ENCODE data around the gene BCAR1. TPM values are rescaled to one million over a fixed set of nuclear protein-coding genes. Genes with fewer than 3 reads are reported as not detected.
"Not testable (repeated sequence)": the region's sequence is repeated elsewhere in the genome, so short reads cannot be mapped to it uniquely, and the experiment has no call there.

The BCAR1 gene
- total and polyA plus RNA-seq, 9 donors, result 2.4 to 90.2 (median 46.6) TPM

GRCh38 chr16:75218256-75219076 is 33.0 kb downstream of the BCAR1 start, which contains the start of gene CTRB1:
CTRB1 (plus strand) TSS chr16:75218988; CDS start chr16:75219008, 20 bp downstream.
- H3K27me3 ChIP-seq, result no peaks in the 10 kb centered on the region
- TF ChIP-seq CTCF (IDR thresholded peaks at IDR 0.05) (no peak), EP300 (IDR thresholded peaks at IDR 0.05) (no peak), POLR2A (IDR thresholded peaks at IDR 0.05) (no peak)
- H3K9me3 ChIP-seq, result no peaks in the 10 kb centered on the region
- WGBS, 3 donors, result 88 to 91% (median 90%) methylated on average over 16 to 19 of the region's 19 CpGs
- H3K27ac ChIP-seq, result no peak within 1 kb of the TSS
- intact Hi-C loops (cut with DNase I), result no loop called here
- H3K4me3 ChIP-seq, result no peak within 1 kb of the TSS
- H3K4me1 ChIP-seq (ENCODE audit: insufficient read depth), result no peaks in the 10 kb centered on the region
- no peak for DNase-seq
- no peaks in the 10 kb centered on the region for H3K36me3 ChIP-seq

- TF ChIP-seq EP300 (IDR thresholded peaks at IDR 0.05), result no peak
- no peak for TF ChIP-seq CTCF (IDR thresholded peaks at IDR 0.05)
- no peak for TF ChIP-seq POLR2A (IDR thresholded peaks at IDR 0.05)
- 82 to 86% (median 83%) methylated on average over 11 of the region's 11 CpGs for WGBS, 3 donors
- no peaks in the 10 kb centered on the region for H3K4me1 ChIP-seq (ENCODE audit: insufficient read depth)
- no peaks in the 10 kb centered on the region for H3K36me3 ChIP-seq
- H3K4me3 ChIP-seq, result no peak overlapping the region
- intact Hi-C loops (cut with DNase I), result no loop called here
- H3K27me3 ChIP-seq, result no peaks in the 10 kb centered on the region
- no peak for DNase-seq
- no peaks in the 10 kb centered on the region for H3K9me3 ChIP-seq
- no peak overlapping the region for H3K27ac ChIP-seq
Measured at GRCh38 chr16:75217389-75217851, 34.0 kb downstream of the BCAR1 start.

GRCh38 chr16:75216576-75216975 is 34.8 kb downstream of the BCAR1 start:
- intact Hi-C loops (cut with DNase I), result no loop called here
- H3K36me3 ChIP-seq, result no peaks in the 10 kb centered on the region
- DNase-seq, result no peak
- WGBS, 3 donors, result 73 to 78% (median 77%) methylated on average over 7 of the region's 7 CpGs
- TF ChIP-seq EP300 (IDR thresholded peaks at IDR 0.05) (no peak), POLR2A (IDR thresholded peaks at IDR 0.05) (no peak), CTCF (IDR thresholded peaks at IDR 0.05) (no peak)
- no peaks in the 10 kb centered on the region for H3K9me3 ChIP-seq
- H3K27ac ChIP-seq, result no peak overlapping the region
- H3K4me1 ChIP-seq (ENCODE audit: insufficient read depth), result no peaks in the 10 kb centered on the region
- no peaks in the 10 kb centered on the region for H3K27me3 ChIP-seq
- H3K4me3 ChIP-seq, result no peak overlapping the region

GRCh38 chr16:75216127-75216526 is 35.3 kb downstream of the BCAR1 start:
- Histone ChIP-seq H3K4me3 (no peak overlapping the region), H3K36me3 (no peaks in the 10 kb centered on the region), H3K27me3 (no peaks in the 10 kb centered on the region), H3K9me3 (no peaks in the 10 kb centered on the region), H3K4me1 (ENCODE audit: insufficient read depth) (no peaks in the 10 kb centered on the region), H3K27ac (no peak overlapping the region)
- TF ChIP-seq EP300 (IDR thresholded peaks at IDR 0.05) (no peak), POLR2A (IDR thresholded peaks at IDR 0.05) (no peak), CTCF (IDR thresholded peaks at IDR 0.05) (no peak)
- intact Hi-C loops (cut with DNase I), result no loop called here
- 77 to 90% (median 89%) methylated on average over 2 of the region's 2 CpGs for WGBS, 3 donors
- no peak for DNase-seq

GRCh38 chr16:75211286-75211685 is 40.1 kb downstream of the BCAR1 start:
- WGBS, 3 donors, result 80 to 82% (median 82%) methylated on average over 10 of the region's 10 CpGs
- H3K36me3 ChIP-seq; H3K4me3 ChIP-seq; DNase-seq; intact Hi-C loops (cut with DNase I); H3K9me3 ChIP-seq; H3K27me3 ChIP-seq; H3K27ac ChIP-seq; H3K4me1 ChIP-seq (ENCODE audit: insufficient read depth): not testable (repeated sequence)
